ENCODE data around the gene ZNF223. TPM values are rescaled to one million over a fixed set of nuclear protein-coding genes. Genes with fewer than 3 reads are reported as not detected.

ZNF223 gene
- polyA plus RNA-seq (ENCODE audit: insufficient read length in 10 of 10), result 1 to 10 TPM; 3.3 to 5.9 (median 4.9) TPM
- long read RNA-seq, donor 1, partial matches to known transcripts, result 0 of 3 reads
- long read RNA-seq, donor 1, other reads (novel, unspliced or antisense), result 0 of 3 reads
- long read RNA-seq, donor 2, result 0 reads
- long read RNA-seq, donor 3, result 0 reads
- long read RNA-seq, donor 4, result 0 reads
- long read RNA-seq, donor 5, partial matches to known transcripts, result 0 of 1 reads
- long read RNA-seq, donor 5, other reads (novel, unspliced or antisense), result 0 of 1 reads
- long read RNA-seq, donor 6, transcript ZNF223-201 (5 exons, 2,418 nt), result major isoform, 5 of 5 reads
- long read RNA-seq, donor 6, partial matches to known transcripts, result 0 of 5 reads
- long read RNA-seq, donor 6, other reads (novel, unspliced or antisense), result 0 of 5 reads
- long read RNA-seq, donor 7, partial matches to known transcripts, result 0 of 1 reads
- long read RNA-seq, donor 7, other reads (novel, unspliced or antisense), result 0 of 1 reads
- long read RNA-seq, donor 8, result 0 reads
- long read RNA-seq, donor 9, result 0 reads

DNA sequence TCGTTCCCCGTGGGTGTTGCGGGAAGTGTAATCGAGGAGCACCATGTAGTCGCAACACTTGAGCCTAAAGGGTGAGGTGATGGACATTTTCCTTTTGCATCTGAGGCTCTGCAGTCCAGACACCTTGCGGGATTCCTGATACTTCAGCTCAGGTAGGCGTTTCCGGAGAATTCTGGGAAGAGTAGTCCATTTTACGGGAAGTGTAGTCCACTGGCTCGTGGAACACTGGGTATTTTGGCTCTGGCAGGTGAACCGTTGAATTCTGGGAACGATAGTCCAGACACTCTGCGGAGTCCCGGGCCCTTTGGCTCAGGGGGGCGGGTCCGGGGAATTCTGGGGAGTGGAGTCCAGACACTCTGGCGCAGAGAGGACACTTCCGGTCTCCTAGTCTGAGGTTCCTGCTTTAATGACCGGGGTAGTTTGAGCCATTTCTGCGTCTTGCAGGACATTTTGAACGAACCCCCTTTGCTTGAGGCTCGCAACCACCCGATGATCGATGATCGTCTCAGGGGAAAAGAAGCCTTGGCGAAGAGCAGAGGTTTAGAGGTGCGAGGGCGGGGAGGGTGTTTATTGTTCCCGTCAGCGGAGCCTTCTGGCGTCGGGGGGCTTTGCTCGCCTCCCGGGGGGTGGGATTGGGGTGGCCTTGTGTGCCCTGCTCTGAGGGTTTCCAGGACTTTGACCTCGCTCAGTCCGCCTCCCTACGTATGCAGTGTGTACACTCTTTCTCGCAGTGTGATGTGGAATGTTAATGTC is at the start of gene ZNF223:
TSS of gene ZNF223 (plus strand) at position 387 of the 753 bp plus-strand sequence. CDS start 3,141 bp downstream, outside the sequence.
- DNase-seq, result peak; percentile 96 to 98 (median 97)

DNA sequence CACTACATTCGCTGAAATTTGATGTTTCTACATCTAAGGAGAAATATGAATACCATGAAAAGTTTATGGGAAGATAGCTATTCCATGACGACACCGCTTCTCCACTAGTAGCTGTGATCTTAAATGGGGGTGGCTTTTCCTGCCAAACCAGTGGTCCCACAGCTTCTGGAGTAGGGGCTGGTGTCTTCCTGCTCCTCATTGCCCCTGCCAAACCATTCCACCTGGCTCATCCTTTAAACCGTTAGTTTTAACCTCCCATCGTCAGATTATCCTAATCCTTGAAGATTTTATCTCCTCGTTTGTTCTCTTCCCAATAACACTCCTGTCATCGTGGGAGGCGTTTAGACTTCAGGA is 49.6 kb upstream of the ZNF223 start:
- DNase-seq, result peak in 1 of 3 donors; percentile 10

DNA sequence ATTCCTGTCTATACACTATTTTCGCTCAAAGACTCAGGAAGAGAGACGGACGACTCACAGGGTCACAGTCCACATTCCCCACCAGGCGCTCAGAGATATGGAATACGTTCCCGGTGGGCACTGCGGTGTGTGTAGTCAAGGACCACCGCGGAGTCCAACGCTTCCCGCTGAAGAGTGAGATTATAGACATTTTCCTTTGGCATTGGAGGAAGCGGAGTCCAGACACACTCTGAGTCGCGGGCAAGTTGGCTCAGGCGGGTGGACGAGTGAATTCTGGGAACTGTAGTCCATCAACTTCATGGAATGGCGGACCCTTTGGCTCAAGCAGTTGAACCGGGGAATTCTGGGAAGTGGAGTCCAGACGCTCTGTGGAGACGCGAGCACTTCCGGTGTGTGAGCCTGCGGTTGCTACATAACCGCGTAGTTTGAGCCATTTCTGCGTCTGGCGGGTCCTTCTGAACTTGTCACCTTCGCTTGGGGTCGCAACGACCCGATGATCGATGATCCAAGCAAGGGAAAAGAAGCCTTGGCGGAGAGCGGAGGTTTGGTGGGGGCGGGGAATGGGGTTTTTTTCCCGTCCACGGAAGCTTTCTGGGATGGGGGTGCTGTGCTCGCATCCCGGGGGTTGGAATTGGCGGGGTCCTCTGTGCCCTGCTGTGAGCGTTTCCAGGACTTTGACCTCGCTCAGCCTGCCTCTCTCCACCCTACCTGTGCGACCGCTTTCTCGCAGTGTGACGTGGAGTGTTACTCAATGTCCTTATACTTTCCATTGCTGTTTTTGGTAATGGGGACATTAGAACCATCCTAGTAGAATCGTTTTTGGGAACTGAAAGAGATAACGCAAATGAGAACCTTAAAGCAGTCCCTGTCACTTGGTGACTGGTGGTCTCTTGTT is 49.0 kb upstream of the ZNF223 start, which contains the start of gene ZNF230:
TSS of gene ZNF230 (plus strand) at position 392 of the 895 bp plus-strand sequence. CDS start 4,122 bp downstream, outside the sequence.
- DNase-seq, result peak; percentile 96 to 97 (median 97)

DNA sequence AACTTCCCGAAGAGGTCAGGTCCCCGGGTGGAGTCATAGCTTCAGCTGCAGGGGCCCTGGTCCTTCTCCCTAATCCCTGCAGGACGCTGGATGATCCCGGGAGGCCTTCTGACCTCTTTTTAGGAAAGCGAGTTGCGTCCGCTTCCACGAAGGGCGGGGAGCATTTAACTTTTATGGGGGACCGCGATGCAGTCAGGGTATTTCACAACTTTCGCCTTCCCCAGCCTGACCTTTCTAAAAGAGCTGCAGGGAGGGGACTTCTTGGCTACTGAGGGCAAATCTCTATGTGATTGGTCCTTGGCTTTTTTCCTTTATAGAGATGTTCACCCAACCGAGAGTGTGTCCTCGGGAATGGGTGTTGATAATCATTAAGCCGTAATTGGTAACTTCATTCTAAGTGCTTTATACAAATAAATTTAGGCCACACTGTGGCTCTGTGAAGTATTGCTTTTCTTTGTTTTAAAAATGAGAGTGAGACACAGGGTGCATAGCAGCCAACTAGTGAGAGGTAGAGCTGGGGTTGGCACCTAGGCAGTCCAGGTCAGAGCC is 48.3 kb upstream of the ZNF223 start:
- DNase-seq, result no peak

DNA sequence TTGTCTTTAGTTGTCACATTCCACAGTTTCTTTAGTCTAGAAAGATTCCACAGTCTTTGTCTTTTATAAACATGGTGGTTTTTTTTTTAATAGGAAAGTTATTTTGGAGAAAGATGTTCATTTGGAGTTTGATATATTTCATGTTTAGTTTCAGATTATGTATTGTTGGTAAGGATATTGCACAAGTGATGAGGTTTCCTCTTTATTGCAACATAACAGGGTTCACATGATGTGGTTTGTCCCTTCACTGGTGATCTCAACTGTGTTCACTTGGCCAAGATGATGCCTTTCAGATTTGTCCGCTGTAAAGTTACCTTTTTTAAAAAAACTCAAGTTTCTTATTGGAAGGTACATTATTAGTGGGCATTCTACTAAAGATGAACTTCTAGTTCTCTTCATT is 45.9 kb upstream of the ZNF223 start:
- no peak for DNase-seq

DNA sequence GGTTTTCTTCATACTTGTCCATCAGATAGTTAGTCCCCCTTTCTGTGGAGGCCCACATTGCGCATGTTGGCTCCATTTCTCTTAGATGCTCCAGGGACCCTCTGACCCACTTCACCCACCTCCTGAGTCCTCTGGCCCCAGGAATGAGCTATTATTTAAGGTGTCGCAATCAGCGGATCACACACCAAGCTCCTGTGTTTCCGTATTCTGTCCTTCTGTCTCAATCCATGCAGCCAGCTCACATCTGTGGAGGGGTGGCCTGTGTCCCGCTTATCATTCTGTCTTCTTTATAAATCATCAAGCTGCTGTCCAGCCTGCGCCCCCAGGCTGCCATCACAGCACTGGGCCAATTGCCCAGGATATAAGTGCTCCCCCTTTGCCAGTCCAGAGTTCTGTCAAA is 44.4 kb upstream of the ZNF223 start:
- no peak for DNase-seq

DNA sequence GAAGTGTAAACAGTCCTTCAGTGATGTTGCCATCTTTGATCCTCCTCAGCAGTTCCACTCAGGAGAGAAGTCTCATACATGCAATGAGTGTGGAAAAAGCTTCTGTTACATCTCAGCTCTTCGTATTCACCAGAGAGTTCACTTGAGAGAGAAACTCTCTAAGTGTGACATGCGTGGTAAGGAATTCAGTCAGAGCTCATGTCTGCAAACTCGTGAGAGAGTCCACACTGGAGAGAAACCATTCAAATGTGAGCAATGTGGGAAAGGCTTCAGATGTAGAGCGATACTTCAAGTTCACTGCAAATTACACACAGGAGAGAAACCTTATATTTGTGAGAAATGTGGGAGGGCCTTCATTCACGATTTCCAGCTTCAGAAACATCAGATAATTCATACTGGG is 41.4 kb upstream of the ZNF223 start:
- no peak for DNase-seq

DNA sequence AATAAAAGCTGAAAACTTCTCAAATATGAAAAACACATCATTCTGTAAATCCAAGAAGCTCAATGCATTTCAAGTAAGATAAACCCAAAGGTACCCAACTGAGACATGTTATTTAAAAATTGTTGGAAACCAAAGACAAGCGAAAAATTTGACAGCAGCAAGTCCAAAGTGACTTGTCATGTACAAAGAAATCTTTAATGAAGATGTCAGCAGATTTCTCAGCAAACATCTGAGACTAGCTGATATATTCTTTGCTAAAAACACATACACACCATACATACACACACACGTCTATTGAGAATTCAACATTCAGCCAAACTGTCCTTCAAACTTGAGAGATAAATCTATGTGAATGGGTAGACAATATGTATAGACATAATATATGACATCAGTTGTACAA is 32.3 kb upstream of the ZNF223 start:
- DNase-seq, result no peak

DNA sequence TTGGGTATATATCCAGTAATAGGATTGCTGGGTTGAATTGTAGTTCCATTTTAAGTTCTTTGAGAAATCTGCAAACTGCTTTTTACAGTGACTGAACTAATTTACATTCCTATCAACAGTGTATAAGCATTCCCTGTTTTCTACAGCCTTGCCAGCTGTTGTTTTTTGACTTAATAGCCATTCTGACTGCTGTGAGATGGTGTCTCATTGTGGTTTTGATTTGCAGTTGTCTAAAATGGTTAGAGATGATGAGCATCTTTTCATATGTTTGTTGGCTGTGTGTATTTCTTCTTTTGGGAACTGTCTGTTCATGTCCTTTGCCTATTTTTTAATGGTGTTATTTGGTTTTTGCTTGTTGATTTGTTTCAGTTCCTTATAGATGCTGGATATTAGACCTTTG is 30.6 kb upstream of the ZNF223 start:
- no peak for DNase-seq

DNA sequence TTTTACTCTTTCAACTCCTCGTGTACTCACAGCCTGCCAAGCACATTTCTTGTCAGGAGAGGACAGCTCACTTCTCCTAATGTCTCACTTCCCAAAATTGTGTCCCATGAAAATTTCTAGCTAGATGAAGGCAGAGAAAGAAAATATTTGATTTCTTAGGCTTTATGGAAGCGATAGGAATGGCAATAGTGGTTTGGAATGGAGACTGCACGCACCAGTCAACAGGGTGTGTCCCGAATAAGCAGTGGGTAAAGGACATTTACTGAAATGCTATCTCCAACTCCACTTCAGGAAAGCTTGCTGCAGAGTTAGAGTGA is 27.0 kb upstream of the ZNF223 start:
- no peak for DNase-seq

DNA sequence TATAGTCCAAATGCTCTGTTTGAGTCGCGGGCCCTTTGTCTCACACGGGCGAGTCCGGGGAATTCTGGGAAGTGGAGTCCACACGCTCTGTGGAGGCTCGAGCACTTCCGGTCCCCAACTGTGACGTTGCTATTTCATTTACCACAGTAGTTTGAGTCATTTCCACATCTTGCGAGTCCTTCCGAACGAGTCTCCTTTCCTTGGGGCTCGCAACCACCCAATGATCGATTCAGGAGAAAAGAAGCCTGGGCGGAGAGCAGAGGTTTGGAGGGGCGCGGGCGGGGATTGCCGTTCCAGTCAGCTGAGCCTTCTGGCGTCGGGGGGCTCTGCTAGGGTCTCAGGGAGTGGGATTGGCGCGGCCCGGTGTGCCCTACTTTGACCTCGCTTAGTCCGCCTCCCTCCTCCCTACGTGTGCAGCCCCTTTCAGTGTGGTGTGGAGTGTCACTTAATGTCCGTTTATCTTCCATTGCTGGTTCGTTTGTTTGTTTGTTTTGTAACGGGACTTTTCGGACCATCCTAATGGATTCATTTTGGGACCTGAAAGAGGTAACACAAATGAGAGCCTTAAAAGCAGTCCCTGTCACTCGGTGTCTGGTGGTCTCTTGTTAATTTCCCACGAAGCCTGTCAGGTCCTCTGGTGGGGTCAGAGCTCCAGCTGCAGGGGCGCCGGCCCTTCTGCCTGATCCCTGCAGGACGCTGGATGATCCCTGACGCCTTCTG is 26.5 kb upstream of the ZNF223 start, which contains the start of gene ZNF222:
TSS of gene ZNF222 (plus strand) at position 163 of the 720 bp plus-strand sequence. CDS start at position 221, 58 bp downstream.
- peak; percentile 88 to 94 (median 90) for DNase-seq

DNA sequence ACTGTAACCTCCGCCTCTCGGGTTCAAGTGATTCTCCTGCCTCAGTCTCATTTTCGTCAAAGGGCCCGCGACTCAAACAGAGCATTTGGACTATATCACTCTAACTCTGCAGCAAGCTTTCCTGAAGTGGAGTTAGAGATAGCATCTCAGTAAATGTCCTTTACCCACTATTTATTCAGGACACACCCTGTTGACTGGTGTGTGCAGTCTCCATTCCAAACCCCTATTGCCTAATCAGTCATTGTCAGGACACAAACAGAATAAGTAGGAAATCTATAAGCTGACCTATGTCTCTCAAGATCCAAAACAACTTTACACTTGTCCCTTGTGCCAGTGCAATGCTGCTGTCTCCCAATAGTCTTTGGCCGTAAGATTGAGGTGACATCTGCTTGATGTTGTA is 25.2 kb upstream of the ZNF223 start:
- DNase-seq, result no peak

DNA sequence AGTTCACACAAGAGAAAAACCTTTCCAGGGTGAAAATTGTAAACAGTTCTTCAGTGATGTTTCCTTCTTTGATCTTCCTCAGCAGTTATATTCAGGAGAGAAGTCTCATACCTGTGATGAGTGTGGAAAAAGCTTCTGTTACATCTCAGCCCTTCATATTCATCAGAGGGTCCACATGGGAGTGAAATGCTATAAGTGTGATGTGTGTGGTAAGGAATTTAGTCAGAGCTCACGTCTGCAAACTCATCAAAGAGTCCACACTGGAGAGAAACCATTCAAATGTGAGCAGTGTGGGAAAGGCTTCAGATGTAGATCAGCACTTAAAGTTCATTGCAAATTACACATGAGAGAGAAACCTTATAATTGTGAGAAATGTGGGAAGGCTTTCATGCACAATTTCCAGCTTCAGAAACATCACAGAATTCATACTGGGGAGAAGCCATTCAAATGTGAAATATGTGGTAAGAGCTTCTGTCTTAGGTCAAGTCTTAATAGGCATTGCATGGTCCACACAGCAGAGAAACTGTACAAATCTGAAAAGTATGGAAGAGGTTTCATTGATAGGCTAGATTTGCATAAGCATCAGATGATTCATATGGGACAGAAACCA is 19.7 kb upstream of the ZNF223 start:
- no peak for DNase-seq

DNA sequence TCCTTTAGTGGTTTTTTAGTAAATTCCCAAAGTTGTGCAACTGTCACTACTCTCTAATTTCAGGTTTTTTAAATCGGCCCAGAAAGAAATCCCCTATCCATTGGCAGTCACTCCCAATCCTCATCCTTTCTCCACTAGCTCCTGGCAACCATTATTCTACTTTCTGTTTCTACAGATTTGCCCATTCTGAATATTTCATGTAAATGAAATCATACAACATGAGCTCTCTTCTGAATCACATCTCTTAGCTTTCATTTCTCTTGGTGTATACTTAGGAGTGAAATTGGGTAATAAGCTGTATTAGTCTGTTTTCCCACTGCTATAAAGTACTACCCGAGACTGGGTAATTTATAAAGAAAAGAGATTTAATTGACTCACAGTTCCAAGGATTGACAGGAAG is 9.7 kb upstream of the ZNF223 start:
- no peak for DNase-seq

DNA sequence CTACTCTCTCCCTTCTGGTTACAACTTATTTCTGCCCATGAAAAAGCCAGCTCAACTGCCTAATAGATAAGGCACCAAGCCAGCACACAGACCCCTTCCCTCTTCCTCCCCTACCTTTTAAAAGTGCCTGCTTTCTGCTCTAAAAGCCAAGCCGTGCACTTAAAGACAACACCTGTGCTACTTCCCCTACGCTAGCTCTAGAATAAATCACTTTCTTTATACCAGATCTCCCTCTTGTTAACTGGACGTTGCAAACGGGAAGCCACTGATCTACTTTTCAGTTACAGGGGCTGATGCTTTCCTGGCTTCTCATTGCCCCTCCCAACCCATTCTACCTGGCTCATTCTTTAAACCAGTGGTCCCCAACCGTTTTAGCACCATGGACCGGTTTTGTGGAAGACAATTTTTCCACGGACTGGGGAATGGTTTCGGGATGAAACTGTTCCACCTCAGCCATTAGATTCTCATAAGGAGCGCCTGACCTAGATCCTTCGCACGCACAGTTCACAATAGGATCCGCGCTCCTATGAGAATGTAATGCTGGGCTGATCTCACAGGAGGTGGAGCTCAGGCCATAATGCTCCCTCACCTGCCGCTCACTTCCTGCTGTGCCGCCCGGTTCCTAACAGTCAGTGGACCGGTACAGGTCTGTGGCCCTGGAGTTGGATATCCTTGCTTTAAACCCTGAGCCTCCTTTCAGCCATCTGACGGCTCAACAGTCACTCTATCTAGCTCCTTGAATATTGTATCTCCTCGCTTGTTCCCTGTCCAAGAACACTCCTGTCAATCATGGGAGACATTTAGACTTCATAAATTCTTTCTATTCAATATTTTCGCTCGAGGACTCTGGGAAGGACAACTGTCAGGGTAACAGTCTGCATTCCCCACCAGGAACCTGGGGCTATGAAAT is 841 bp upstream of the ZNF223 start:
- DNase-seq, result peak in 2 of 3 donors; percentile 2 to 4

DNA sequence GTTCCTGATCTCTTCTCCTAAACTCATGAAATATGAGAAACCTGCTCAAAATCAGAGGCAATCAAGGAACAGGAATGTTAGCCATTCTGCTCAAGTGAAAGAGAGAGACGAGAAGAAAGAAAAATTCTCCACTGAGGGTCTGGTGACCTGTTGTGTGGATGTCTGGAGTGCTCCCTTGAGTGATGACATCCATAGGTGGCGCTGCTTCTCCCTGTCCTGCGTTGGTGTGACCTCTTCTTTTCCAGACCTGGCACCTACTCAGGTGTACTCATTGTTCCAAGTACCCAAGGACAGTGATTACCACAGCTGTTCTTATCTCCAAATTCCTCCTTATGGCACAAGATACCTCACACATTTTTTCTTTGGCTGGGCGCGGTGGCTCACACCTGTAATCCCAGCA is 4.0 kb downstream of the ZNF223 start:
- no peak for DNase-seq

DNA sequence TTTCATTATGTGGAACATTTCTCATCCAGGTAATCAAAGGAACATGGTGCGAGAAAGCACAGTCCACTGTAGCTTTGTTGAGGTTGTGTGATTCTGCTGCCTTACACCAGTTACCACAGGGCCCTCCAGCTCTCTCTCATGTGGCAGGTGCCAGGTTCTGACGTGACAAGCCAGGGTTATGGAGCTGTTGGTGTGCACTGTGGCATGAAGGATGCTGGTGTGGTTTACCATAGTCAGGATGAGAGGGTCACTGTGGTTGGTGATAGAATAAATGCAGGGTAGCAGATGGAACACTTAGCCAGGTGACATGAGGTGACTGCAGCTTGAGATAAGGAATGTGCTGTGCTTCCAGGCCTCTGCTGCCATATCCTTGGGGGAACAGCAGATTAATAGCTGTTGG is 7.4 kb downstream of the ZNF223 start:
- DNase-seq, result no peak

DNA sequence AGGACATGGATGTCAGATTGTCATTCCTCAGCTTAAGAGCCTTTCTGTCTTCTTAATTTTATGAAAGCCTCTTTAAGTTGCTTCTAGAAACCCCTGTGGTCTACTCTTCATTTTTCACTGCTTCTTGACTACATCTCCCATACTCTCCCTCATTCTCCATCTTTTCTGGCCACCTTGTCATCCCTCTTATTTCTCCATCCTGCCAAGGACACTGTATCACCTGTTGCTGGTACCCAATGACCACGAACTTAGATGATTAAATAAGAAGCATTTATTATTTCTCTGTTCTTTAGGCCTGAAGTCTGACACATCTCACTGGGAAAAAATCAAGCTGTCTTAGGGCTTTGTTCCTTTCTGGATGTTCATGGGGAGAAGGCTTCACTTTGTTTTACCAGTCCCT is 9.2 kb downstream of the ZNF223 start:
- DNase-seq, result no peak

DNA sequence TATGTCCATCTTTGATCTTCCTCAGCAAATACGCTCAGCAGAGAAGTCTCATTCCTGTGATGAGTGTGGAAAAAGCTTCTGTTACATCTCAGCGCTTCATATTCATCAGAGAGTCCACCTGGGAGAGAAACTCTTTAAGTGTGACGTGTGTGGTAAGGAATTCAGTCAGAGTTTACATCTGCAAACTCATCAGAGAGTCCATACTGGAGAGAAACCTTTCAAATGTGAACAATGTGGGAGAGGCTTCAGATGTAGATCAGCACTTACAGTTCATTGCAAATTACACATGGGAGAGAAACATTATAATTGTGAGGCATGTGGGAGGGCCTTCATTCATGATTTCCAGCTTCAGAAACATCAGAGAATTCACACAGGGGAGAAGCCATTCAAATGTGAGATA is 14.5 kb downstream of the ZNF223 start:
- DNase-seq, result no peak
